ENCODE results near the gene SPAST. TPM values are rescaled to one million over a fixed set of nuclear protein-coding genes. Genes with fewer than 3 reads are reported as not detected.

The SPAST gene
- total RNA-seq, 1 experiment from 2014 or later = 32.8 TPM

GRCh38 chr2:32061973-32062861, 1.1 kb upstream of the SPAST start:
- 100% methylated on average over 2 of the region's 13 CpGs for WGBS (ENCODE audit: extremely low coverage, insufficient read length, low lambda C conversion rate)
- peaks cover 11 to 13% of the 10 kb centered on the region in 2 experiments for H3K4me1 Mint-ChIP-seq
- no peak overlapping the region for H3K27ac ChIP-seq (ENCODE audit: insufficient read length, low read depth, low read length)

More at GRCh38 chr2:32061973-32062861, 1.1 kb upstream of the SPAST start:
- Histone ChIP-seq H2BK120ac (ENCODE audit: low read depth, low read length, poor library complexity, severe bottlenecking) (no peak overlapping the region), H3K9me3 (ENCODE audit: control insufficient read depth, low read depth, low read length) (no peaks in the 10 kb centered on the region), H4K91ac (ENCODE audit: insufficient read length, low read depth, low read length) (no peak overlapping the region), H2AK5ac (ENCODE audit: insufficient read length, low read length) (no peak overlapping the region), H3K4me1 (ENCODE audit: insufficient read depth, low read length) (no peaks in the 10 kb centered on the region), H2BK15ac (ENCODE audit: low read depth, low read length) (no peak overlapping the region), H3K14ac (ENCODE audit: insufficient read depth, low read length) (no peak overlapping the region), H2BK20ac (ENCODE audit: low read depth, low read length, poor library complexity, severe bottlenecking) (no peak overlapping the region), H3T11ph (ENCODE audit: low read length) (no peak overlapping the region), H3K23ac (ENCODE audit: insufficient read length, low read depth, low read length) (no peak overlapping the region), H3K4me2 (ENCODE audit: insufficient read depth, insufficient read length, low read length) (peak overlapping the region; percentile 74), H3K18ac (ENCODE audit: insufficient read length, low read depth, low read length) (no peak overlapping the region), H3K23me2 (ENCODE audit: insufficient read length, low read depth, low read length, poor library complexity, severe bottlenecking) (peaks cover 3% of the 10 kb centered on the region), H3K56ac (ENCODE audit: insufficient read length, low read depth, low read length) (no peak overlapping the region), H2AFZ (ENCODE audit: low read length) (peak overlapping the region; percentile 91), H3K27me3 (ENCODE audit: insufficient read depth, low read length) (no peaks in the 10 kb centered on the region), H2BK5ac (ENCODE audit: insufficient read length, low read length) (no peak overlapping the region), H4K5ac (ENCODE audit: insufficient read length, low read depth, low read length) (no peak overlapping the region), H3K79me1 (ENCODE audit: insufficient read depth, low read depth, low read length, poor library complexity, severe bottlenecking) (no peaks in the 10 kb centered on the region), H3K79me2 (ENCODE audit: insufficient read depth, low read length) (no peaks in the 10 kb centered on the region), H4K8ac (replicated peaks; ENCODE audit: insufficient read length, low read depth, low read length) (no peak overlapping the region), H3K4ac (ENCODE audit: low read depth, low read length) (no peak overlapping the region), H2BK12ac (ENCODE audit: insufficient read length, low read depth, low read length) (no peak overlapping the region), H3K9ac (ENCODE audit: extremely low read depth, insufficient read length, low read length) (no peak overlapping the region), H4K20me1 (ENCODE audit: control insufficient read depth, insufficient read depth, insufficient read length) (no peaks in the 10 kb centered on the region)
- Mint-ChIP-seq H3K36me3 (ENCODE audit: insufficient read depth in 1 of 3, low read depth in 3 of 3) (peaks cover 0 to 5% (median 4%) of the 10 kb centered on the region in 3 experiments; a peak in 5 of 7 replicates), H3K27me3 (ENCODE audit: low read depth) (no peaks in the 10 kb centered on the region), H3K27ac (peak overlapping the region in 1 of 3 experiments; percentile 99; a peak in 3 of 7 replicates), H3K4me3 (peak overlapping the region; percentile 92 to 95), H3K9me3 (no peaks in the 10 kb centered on the region)
- peak; percentile 55 for DNase-seq
- TF ChIP-seq, protein P1, sequence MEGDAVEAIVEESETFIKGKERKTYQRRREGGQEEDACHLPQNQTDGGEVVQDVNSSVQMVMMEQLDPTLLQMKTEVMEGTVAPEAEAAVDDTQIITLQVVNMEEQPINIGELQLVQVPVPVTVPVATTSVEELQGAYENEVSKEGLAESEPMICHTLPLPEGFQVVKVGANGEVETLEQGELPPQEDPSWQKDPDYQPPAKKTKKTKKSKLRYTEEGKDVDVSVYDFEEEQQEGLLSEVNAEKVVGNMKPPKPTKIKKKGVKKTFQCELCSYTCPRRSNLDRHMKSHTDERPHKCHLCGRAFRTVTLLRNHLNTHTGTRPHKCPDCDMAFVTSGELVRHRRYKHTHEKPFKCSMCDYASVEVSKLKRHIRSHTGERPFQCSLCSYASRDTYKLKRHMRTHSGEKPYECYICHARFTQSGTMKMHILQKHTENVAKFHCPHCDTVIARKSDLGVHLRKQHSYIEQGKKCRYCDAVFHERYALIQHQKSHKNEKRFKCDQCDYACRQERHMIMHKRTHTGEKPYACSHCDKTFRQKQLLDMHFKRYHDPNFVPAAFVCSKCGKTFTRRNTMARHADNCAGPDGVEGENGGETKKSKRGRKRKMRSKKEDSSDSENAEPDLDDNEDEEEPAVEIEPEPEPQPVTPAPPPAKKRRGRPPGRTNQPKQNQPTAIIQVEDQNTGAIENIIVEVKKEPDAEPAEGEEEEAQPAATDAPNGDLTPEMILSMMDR (conservative IDR thresholded peaks at IDR 0.05) = no peak

All from H9 (cell line).